ENCODE measurements around the gene HSD17B2.

- TF ChIP-seq CTCF (IDR thresholded peaks at IDR 0.05; ENCODE audit: low read length) (no peak), EZH2phosphoT487 (IDR thresholded peaks at IDR 0.05; ENCODE audit: low read length) (no peak), EZH2 (optimal IDR thresholded peaks at IDR 0.05; ENCODE audit: low read depth, low read length) (no peak)
Measured at GRCh38 chr16:82034981-82035612, at the start of gene HSD17B2.

All from MM.1S (cell line).